NOMO-1 treated with DMSO at 0.1 percent for 48 hours (cell line): ENCODE data around the gene ASB16.
A peak's percentile ranks its signal among the peaks of the same experiment; 100 is the strongest.

Experiments
- DNase-seq: peaks from one replicate; lab custom pipeline; 2025; ENCODE audit not compliant: unreplicated experiment; lab: John Stamatoyannopoulos, UW

ASB16 gene

DNA sequence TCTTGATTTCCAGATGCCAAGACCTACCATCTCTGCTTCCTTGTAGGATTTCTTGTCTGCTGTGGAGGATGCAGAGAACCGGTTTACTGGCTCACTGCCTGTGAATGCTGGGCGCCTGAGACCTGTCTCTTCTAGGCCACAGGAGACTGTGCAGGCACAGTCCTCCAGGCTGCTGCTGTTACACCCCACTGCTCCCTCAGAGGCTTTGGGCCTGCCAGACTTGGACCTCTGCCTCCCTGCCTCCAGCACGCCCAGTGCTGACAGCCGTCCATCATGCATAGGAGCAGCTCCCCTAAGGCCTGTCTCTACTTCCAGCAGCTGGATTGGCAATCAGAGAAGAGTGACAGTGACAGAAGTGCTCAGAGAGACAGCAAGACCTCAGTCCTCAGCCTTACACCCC is 22.7 kb upstream of the ASB16 start:
- no peak for DNase-seq

DNA sequence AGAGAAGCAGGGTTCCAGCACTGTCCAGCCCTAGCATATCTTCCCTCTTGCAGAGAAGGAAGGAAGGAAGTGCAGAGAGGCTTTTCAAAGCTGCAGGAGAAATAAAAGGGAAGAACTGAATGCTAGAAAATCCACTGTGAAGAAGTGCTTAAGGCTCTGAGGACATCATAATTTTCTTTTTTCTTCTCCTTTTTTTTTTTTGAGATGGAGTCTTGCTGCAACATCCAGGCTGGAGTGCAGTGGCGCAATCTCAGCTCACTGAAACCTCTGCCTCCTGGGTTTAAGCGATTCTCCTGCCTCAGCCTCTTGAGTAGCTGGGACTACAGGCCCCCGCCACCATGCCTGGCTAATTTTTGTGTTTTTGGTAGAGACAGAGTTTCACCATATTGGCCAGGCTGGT is 21.4 kb upstream of the ASB16 start:
- DNase-seq, result peak; percentile 53

DNA sequence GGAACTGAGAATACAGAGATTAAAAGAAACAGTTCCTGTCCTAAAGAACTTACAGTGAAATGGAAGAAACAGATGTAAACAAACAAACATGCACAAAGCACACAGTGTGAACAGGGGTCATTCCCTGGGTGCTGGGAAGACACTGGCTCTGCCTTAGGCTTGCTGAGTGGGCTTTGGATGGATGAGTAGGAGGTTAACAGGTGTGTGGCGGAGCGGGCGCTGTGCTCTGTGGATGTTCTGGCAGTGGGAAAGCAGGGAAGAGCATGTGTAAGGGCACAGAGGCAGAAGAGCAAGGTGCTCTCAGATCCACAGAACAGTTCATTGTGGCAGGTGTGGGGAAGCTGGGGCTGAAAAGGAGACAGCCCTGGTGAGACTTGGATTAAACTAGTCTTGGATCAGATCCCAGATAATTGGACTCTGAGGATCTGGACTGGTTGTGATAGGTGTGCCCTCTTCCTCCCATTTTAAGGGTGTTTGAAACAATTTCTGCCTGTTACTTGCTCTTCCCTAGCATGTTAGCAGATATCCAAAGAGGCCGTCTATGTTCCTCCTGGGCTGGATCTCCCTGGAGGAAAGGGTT is 20.7 kb upstream of the ASB16 start:
- DNase-seq, result no peak

DNA sequence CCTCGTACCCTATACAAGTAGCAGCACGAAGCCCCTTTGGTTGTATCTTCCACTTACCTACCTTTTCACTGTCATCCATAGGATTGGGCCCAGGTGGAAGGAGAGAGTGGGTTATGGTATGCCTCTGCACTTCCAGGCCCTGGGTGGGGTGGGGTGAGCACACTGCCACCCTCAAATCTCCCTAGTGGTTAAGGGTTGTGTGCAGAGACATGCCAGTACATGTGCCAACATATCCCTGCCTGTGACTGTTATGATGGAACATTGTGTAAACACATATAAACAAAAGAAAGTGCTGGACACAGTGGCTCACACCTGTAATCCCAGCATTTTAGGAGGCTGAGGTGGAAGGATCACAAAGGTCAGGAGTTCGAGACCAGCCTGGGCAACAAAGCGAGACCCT is 17.6 kb upstream of the ASB16 start:
- DNase-seq, result no peak

DNA sequence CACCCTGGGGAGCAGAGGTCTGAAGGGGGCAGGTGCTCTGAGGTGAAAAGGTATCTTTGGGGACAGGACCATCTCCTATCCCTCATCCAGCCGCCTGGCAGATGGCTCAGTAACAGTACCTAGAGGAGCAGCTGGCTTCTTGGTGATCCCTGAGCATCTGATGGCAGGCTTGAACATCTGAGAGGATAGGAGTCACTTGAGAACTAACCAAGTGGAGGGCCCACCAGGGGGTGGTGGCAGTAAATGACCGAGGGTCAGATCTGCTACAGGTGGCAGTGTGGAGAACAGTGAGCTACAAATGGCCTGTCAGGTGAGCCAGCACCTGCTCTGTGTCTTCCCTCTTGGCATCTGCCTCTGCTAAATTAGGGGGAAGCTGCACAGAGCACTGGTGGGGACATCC is 15.0 kb upstream of the ASB16 start:
- no peak for DNase-seq

DNA sequence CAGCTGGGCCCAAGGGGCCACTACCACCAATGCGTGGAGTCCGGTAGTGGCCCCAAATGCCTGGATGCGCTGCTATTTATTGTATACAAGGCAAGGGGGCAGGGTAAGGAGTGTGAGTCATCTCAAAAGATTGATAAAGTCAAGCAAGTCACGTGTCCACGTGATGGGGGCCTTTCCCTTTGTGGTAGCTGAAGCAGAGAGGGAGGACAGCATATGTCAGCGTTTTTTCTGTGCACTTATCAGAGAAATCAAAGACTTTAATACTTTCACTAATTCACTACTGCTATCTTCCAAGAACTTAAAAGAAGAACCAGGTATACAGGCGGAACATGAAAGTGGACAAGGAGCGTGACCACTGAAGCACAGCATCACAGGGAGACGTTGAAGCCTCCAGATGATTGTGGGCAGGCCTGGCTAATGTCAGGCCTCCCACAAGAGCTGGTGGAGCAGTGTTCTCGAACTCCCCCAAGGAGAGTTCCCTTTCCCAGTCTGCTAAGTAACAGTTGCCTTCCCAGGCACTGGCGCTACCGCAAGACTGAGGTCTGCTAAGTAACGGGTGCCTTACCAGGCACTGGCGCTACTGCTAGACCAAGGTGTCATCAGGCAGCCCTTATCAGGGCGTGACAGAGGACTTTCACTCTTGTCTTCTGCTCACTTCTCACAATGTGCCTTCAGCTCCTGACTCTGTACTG is 10.8 kb upstream of the ASB16 start:
- no peak for DNase-seq

DNA sequence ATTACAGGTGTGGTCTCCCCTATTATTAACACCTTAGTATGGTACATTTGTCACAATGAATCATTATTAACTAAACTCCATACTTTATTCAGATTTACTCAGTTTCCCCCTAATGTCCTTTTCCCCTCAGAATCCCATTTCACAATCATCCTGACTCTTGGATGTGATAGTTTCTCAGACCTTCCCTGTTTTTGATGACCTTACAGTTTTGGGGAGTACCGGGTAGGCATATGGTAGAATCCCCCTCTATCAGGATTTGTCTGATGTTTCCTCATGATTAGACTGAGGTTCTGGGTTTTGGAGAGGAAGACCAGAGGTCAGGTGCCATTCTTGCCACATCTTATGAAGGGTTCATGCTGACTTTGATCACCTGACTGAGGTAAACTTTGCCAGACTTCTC is 6.0 kb upstream of the ASB16 start:
- no peak for DNase-seq

DNA sequence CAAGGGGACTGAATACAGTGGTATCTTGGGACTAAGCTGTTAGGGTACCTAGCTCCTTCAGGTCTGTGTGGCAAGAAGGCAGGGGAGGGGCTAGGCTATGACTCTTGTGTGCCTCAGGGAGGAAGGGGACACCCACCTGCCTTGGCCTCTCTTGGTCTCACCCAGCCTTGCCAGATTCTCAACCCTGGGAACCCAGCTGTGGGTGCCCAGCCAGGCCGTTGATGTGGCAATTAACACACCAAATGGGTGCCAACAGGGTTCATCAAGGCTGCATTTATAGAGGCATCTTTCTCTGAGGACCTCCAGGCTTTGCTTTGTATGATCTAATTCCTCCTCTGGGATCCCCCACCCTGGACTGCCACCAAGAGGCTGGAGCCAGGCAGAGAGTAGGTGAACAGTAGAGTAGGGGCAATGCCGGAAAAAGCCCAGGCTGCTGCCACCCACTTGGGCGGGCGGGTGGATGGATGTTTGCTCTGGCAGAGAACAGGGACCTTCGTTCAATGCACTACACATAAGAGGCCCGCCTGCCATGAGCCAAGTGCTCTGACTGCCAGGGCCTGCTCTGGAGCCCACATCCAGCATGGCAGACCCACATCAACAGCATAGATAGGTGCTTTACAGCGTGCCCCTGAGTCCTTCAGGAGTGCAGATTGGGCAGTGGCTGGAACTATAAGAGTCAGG is 3.2 kb upstream of the ASB16 start:
- no peak for DNase-seq

DNA sequence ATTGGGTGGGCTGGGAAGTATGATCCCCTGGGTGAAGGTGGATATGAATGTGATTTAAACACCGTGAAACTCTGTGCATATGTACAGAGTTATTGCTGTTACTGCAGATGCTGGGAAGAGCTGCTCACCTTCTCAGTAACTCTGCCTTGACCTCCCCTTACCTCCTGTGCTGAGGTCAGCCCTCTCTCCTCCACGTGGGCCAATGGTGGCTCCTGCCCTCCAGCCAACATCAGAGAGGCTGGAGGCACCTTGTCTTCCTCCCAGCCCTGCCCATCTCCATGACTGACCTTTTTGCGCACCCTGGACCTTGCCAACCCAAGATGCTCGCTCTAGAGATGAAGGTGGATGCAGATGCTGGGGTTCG is 387 bp upstream of the ASB16 start:
- no peak for DNase-seq

DNA sequence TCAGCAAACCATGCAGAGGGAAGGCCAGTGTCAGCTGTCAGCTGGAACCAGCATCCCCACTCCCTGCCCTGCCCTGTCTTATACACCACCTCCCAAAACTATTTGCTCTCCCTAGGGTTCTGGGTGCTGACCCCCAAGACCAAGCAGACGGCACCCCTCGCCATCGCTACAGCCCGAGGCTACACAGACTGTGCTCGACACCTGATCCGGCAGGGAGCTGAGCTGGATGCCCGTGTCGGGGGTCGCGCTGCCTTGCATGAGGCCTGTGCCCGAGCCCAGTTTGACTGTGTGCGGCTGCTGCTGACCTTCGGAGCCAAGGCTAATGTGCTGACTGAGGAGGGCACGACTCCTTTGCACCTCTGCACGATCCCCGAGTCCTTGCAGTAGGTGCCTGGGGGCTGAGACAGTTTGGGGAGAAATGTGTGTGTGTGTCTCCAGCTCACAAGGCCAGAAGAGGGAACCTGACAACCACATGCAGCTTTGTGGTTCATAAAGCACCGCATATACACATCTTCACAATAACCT is 1.5 kb downstream of the ASB16 start:
- no peak for DNase-seq

DNA sequence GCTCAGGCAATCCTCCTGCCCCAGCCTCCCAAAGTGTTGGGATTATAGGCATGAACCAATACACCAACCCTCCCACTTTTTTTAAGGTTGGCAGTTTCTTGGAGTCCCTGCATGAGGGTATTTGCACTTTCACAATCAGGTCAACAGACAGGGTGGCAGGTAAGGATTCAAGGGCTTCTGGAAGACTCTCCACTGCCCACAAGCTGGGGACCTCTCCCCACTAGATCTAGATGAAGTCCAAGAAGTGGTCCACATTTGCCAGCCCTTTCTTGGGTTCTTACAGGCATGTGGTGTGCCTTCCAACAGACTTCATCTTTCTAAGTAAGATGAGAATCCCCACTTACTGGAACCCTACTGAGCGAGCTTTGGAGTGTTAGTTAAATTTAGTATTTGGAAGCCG is 3.9 kb downstream of the ASB16 start:
- DNase-seq, result no peak

DNA sequence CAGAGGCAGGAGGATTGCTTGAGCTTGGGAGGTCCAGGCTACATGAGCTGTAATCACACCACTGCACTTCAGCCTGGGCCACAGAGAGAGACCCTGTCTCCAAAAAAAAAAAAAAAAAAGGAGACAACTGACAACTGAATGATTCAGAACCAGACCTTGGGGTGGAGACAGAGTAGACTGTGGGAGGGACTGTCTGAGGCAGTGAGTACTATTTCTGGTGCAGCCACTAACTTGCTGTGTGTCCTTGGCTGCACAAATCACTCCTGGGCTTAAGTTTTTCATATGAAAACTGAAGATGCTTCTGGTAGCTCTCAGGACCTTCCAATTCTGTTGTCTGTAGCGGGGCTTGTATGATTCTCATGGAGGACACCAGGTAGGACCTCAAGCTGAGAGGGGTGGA is 5.8 kb downstream of the ASB16 start:
- DNase-seq, result no peak

DNA sequence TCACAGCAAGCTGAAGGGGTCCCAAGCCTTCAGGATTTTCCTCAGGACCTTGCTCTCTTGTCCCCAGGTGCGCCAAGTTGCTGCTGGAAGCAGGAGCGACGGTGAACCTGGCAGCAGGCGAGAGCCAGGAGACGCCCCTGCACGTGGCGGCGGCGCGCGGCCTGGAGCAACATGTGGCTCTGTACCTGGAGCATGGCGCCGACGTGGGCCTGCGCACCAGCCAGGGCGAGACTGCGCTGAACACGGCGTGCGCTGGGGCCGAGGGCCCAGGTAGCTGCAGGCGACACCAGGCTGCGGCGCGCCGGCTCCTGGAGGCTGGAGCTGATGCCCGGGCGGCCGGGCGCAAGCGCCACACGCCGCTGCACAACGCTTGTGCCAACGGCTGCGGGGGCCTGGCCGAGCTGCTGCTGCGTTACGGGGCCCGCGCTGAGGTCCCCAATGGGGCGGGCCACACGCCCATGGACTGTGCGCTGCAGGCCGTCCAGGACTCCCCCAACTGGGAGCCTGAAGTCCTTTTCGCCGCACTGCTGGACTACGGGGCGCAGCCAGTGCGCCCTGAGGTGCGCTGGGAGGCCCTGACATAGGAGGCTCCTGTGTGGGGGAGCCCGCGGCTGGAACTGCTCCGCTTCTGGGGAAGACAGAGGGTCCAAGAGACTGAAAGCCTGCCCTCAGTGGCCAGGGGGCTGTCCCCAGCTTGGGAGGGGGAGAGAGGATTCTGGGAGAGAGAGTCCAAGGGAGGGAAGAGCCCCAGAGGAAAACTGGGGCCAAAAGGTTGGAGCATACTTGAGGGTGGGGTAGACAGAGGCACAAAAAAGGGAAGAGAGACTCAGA is 6.4 kb downstream of the ASB16 start:
- no peak for DNase-seq

DNA sequence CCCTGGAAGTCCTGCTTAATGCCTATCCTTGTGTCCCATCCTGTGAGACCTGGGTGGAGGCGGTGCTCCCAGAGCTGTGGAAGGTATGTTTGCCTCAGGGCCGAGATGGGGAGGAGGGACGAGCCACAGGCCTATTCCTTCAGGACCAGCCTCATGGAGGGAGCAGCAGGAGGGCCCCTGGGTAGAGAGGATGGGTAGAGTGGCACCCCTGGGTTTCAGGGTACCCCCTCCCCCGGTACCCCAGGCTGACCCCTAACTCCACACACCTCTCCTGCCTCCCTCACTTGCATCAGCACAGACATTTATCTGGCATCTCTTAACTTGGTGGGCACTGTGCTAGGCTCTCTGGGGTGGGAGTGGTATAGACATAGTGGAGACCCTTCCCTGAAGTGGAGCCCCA is 7.1 kb downstream of the ASB16 start:
- no peak for DNase-seq

DNA sequence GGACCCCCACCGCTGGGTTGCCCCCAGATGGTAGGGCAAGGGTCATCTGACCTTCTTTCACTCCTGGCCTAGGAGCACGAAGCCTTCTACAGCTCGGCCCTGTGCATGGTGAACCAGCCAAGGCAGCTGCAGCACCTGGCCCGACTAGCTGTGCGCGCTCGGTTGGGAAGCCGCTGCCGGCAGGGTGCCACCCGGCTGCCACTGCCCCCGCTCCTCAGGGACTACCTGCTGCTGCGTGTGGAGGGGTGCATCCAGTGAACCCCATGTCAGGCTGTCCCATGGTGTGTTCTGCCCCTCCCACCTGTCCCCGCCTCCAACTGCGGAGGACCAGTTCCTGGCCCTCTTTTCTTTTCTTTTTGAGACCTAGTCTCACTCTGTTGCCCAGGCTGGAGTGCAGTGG is 7.6 kb downstream of the ASB16 start:
- no peak for DNase-seq

DNA sequence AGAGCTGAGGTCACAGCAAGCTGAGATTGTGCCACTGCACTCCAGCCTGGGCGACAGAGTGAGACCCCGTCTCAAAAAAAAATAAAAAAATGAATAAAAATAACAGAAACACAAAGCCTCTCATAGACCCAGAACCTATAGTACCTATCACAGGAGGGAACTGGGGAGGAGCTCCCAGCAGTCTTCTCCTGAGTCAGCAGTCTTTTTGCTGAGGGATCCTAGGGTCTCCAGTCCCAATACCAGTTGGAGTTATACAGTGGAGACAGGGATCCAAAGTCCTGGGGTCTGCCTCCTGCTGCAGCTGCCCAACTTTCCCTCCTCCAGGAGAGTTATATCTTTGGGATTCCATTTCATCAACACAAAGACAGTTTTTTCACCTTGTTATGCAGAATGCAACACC is 12.5 kb downstream of the ASB16 start:
- DNase-seq, result no peak

DNA sequence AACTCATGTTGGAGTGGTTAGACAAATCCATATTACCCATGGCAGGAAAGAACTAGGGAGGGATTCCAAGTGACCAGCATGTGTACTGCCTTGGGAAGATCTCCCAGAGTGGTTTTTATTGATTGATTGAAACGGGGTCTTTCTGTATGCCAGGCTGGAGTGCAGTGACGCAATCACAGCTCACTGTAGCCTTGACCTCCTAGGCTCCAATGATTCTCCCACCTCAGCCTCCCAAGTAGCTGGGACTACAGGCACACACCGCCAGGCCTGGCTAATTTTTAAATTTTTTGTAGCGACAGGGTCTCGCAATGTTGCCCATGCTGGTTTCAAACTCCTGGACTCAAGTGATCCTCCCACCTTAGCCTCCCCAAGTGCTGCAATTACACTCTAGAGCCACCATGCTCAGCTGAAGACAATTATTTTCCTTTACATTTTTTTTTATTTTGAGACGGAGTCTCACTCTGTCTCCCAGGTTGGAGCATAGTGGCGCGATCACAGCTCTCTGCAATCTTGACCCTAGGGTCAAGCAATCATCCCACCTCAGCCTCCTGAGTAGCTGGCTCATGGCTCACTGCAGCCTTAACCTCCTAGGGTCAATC is 13.8 kb downstream of the ASB16 start:
- DNase-seq, result no peak

DNA sequence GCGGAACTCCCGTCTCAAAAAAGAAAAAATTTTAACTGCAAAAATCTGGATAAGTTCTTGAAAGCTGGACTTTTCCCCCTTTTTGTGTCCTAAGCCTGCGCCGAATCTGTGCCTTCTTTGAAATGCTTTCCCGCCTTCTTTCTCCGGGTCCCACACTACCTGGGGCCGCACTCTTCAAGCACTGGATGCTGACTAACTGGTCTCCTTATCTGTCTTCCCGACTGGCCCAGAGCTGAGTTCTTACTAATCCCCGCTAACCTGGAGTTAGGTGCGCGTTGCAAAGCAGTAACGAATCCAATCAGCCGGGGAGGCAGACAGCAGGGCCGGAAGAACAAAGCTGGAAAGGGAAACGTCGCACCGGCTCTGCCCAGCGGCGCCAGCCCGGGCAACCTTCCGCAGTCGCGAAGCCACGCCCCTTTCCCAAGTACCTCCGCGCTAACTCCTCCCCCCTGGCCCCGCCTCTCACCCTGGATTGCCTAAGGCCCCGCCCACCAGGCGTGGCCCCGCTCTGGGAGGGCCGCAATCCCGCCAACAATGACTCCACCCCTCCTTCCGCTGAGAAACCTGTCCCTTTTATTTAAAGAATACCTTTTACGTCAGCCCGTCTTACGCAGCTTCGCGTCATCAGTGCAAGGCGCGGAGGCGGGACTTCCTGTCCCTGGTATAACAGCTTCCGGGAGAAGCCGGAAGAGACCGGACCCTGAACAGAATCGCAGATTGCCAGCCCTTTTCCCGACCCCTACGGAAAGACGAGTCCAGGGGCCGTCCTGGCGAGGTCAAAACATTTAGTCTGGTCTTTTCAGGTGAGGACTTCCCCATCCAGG is 16.0 kb downstream of the ASB16 start, which contains the start of gene TMUB2:
TSS of gene TMUB2 (plus strand) at position 666 of the 824 bp plus-strand sequence. CDS start 737 bp downstream, outside the sequence.
- DNase-seq, result peak; percentile 99

DNA sequence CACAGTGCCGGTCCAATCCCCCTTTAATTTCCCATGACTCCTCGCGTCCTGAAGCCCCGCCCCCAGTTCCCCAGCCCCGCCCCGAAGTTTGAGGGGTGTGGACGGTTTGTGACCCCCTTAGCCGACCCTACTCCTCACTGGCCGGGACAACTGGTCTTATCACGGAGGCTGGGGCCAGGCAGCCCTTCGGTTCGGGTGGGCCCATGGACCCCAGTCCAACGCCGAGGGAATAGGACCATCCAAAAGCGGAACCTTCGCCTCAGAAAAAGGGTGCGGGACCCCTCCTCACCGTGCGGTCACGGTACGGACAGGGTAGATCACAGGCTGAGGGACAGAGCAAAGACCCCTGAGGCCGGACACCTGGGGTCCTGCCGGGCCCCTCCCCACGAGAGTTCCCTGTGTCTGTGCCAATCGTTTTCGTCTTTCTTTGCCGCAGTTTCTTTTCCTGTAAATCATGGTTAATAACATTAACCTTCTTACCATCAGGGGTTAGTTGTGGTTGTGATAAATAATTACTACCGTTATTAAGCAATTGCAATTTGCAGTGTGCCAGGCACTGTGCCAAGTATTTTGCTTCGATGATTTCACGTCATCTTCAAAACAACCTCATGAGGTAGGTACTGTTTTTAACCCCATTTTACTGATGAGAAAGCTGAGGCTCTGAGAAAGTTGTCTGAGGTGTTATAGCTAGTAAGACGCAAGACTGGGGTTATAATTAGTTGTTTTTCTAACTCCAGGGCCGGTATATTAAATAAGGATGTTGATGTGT is 16.8 kb downstream of the ASB16 start:
- peak; percentile 57 for DNase-seq
